Hepatocyte (in vitro differentiated cells): ENCODE results near the gene C16orf86.

ENCODE experiments used
- CTCF ChIP-seq: fragments of 200-600 bp; sonication (generic); IDR thresholded peaks from 2 replicates; pipeline ENCODE4 v1.5.1; 2016; ENCODE audit warnings: antibody characterized with exemption, mild to moderate bottlenecking; ENCODE audit not compliant: poor library complexity
- EZH2 ChIP-seq: fragments of 200-600 bp; sonication (generic); IDR thresholded peaks from 2 replicates; pipeline ENCODE4 v1.6.1; 2016; ENCODE audit warnings: antibody characterized with exemption, mild to moderate bottlenecking, borderline replicate concordance
- EZH2phosphoT487 ChIP-seq: fragments of 200-600 bp; sonication (generic); IDR thresholded peaks from one replicate; pipeline ENCODE4 v1.6.1; 2018; ENCODE audit warnings: antibody characterized with exemption, mild to moderate bottlenecking, low read depth, moderate library complexity; ENCODE audit not compliant: unreplicated experiment, severe bottlenecking

- no peak for TF ChIP-seq CTCF
- TF ChIP-seq EZH2: no peak
- TF ChIP-seq EZH2phosphoT487: no peak
Measured at GRCh38 chr16:67664871-67665270, 1.7 kb upstream of the C16orf86 start.
